A549 treated with CpdA at 1 μM for 4 hours (cell line): ENCODE data around the gene HCRTR1. TPM values are rescaled to one million over a fixed set of nuclear protein-coding genes. Genes with fewer than 3 reads are reported as not detected.

Experiments used
- total RNA-seq: library from RNA; stranded (reverse); fragments of 200-300 nt; extraction: Qiagen RNA extraction; gene quantifications from 5 replicates; pipeline ENCODE4 v1.2.3, GENCODE V29; 2022; ENCODE audit warnings: low read depth

Gene HCRTR1
- 0.07 to 0.08 TPM in 2 of 5 replicates, not detected in the others for total RNA-seq

DNA sequence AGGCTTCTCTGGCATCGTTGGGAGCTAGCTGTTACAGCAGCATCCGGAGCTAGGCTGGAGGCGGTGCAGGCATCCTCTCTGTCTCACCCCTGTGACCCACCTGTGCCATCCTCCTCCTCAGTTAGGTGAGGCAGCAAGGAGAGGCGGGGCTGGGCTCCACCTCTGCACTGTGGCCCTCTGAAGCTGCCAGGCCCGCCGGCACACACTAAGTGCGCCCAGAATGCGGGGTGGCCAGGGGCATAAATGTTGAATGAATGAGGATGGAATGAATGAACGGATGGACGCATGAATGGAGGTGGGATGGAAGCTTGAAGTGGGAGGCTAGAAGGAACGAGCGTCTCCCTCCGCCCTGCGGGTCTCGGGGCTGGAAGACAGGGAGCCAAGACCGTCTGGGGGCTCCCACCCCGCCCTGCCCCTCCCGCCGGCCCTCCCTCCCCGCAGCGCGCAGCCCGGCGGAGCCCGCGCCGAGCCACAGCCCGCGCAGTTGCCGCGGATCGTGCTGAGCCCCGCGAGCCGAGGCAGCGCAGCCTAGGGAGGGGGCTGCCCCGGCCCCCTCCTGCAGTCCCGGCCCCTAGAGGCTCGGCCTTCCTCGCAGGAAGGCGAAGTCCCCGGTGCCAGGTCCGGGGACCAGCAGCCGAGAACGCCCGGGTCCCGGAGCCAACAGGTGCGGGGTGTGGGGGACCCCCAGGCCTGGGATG lies at the start of gene HCRTR1:
Gene HCRTR1 (plus strand): TSS at position 472 of the 698 bp plus-strand sequence. CDS start 1,504 bp downstream, outside the sequence.

GRCh38 chr1:31576201-31576669 lies 41.3 kb upstream of the HCRTR1 start, which contains the start of gene TINAGL1:
Gene TINAGL1 (plus strand): TSS chr1:31576515. CDS start chr1:31577149, 634 bp downstream.

GRCh38 chr1:31644560-31645273 lies 27.2 kb downstream of the HCRTR1 start, which contains the start of gene PEF1:
Gene PEF1 (minus strand): TSS chr1:31644876. CDS start chr1:31644864, 12 bp downstream.

Other genes with a start within 250 kb of the HCRTR1 start
- gene FABP3, start 244.6 kb upstream of the HCRTR1 start, total RNA-seq: not detected in 5 replicates
- gene SERINC2, start 204.5 kb upstream of the HCRTR1 start, total RNA-seq: 16.5 to 28.9 TPM (median 27.1 TPM) in 5 replicates
- 0.50 to 0.97 TPM (median 0.71 TPM) in 5 replicates for gene TINAGL1, start 41.2 kb upstream of the HCRTR1 start, total RNA-seq
- gene PEF1, start 27.2 kb downstream of the HCRTR1 start, total RNA-seq: 41.1 to 50.3 TPM (median 47.8 TPM) in 5 replicates
- gene COL16A1, start 86.3 kb downstream of the HCRTR1 start, total RNA-seq: 5.2 to 6.2 TPM (median 5.4 TPM) in 5 replicates
- 5.8 to 7.5 TPM (median 7.1 TPM) in 5 replicates for gene ADGRB2, start 146.7 kb downstream of the HCRTR1 start, total RNA-seq
- 3.5 to 6.9 TPM (median 5.1 TPM) in 5 replicates for gene SPOCD1, start 198.3 kb downstream of the HCRTR1 start, total RNA-seq